GM12878 (cell line): ENCODE data around the gene GUCY2D. TPM values are rescaled to one million over a fixed set of nuclear protein-coding genes. Genes with fewer than 3 reads are reported as not detected.

Experiments
- ATAC-seq: fragments of 200-7000 bp; cut with Tn5 transposase; 3 replicates; pipeline ENCODE4 v1.9.1; 2020; ENCODE audit warnings: mild to moderate bottlenecking, moderate library complexity
- BruUV-seq: library from RNA; stranded (reverse); fragments of 400-500 nt; replicated peaks from 2 replicates; lab custom pipeline; 2021; lab: Mats Ljungman, UMichigan
- CTCF ChIA-PET: fragments of 300-600 bp; sonication (Branson Sonifier 250); formaldehyde crosslinking; extraction: SDS; loops from one replicate; lab custom pipeline; 2021; ENCODE audit warnings: inconsistent platforms; lab: Yijun Ruan, JAX
- POLR2A ChIA-PET: fragments of 350-600 bp; formaldehyde crosslinking; extraction: SDS; loops from one replicate; lab custom pipeline; 2021; ENCODE audit warnings: inconsistent platforms; lab: Charles Lee
- RAD21 ChIA-PET: fragments of 300-600 bp; sonication (Branson Sonifier 250); formaldehyde crosslinking; loops from one replicate; lab custom pipeline; 2023; ENCODE audit warnings: antibody characterized with exemption; ENCODE audit not compliant: unreplicated experiment; lab: Charles Lee
- SMC1A ChIA-PET: fragments of 300-600 bp; sonication (Branson Sonifier 250); formaldehyde crosslinking; loops from one replicate; lab custom pipeline; 2023; ENCODE audit not compliant: unreplicated experiment, uncharacterized antibody; lab: Charles Lee
- DNase-seq: peaks from one replicate; pipeline ENCODE4 v3.0.0-alpha.2; 2011; ENCODE audit warnings: low read depth, low spot score
- FAIRE-seq: peaks from 3 replicates; lab custom pipeline; 2011; peaks lifted over from hg19 to GRCh38; lab: Jason Lieb, UNC
- H2AFZ ChIP-seq: 2 replicates; pipeline ENCODE4 v1.6.0; 2011; ENCODE audit warnings: low read depth, low read length, control low read depth; ENCODE audit not compliant: control insufficient read depth
- H3K27ac ChIP-seq: 2 replicates; pipeline ENCODE4 v1.5.1; 2011; ENCODE audit warnings: control low read depth; ENCODE audit not compliant: control insufficient read depth, insufficient read depth
- H3K27me3 ChIP-seq, 2 experiments: replicated peaks in 1 of 2; 2 replicates each; pipeline versions ENCODE4 v1.6.0 to v1.6.1; 2011; ENCODE audit warnings: low read length in 1 of 2; ENCODE audit not compliant: control insufficient read depth in 2 of 2, insufficient read depth in 2 of 2
- H3K36me3 ChIP-seq, 2 experiments: 2 replicates each; pipeline ENCODE4 v1.5.1; 2011; ENCODE audit warnings: low read length in 1 of 2; ENCODE audit not compliant: control insufficient read depth in 2 of 2, insufficient read depth in 2 of 2
- H3K4me1 ChIP-seq: 2 replicates; pipeline ENCODE4 v1.6.1; 2011; ENCODE audit warnings: mild to moderate bottlenecking, low read length, moderate library complexity, mixed read lengths; ENCODE audit not compliant: control insufficient read depth, insufficient read depth
- H3K4me2 ChIP-seq: 2 replicates; pipeline ENCODE4 v1.6.0; 2011; ENCODE audit warnings: control low read depth; ENCODE audit not compliant: control insufficient read depth, insufficient read depth
- H3K4me3 ChIP-seq: fragments of 200-600 bp; sonication (generic); 2 replicates; pipeline ENCODE4 v1.5.1; 2016
- H3K79me2 ChIP-seq: 2 replicates; pipeline ENCODE4 v1.6.0; 2011; ENCODE audit warnings: low read length; ENCODE audit not compliant: control insufficient read depth, insufficient read depth
- H3K9ac ChIP-seq: 2 replicates; pipeline ENCODE4 v1.8.0; 2011; ENCODE audit warnings: low read length, control low read depth, mixed read lengths; ENCODE audit not compliant: control insufficient read depth, insufficient read depth
- H3K9me3 ChIP-seq: replicated peaks from 3 replicates; pipeline ENCODE4 v1.5.1; 2011; ENCODE audit warnings: mild to moderate bottlenecking, low read length; ENCODE audit not compliant: control insufficient read depth, insufficient read depth
- H4K20me1 ChIP-seq: 2 replicates; pipeline ENCODE4 v1.6.0; 2011; ENCODE audit not compliant: control insufficient read depth, insufficient read depth
- CBFB ChIP-seq: IDR thresholded peaks from 2 replicates; pipeline ENCODE4 v1.6.1; 2016; ENCODE audit warnings: antibody characterized with exemption, low read depth
- EP300 ChIP-seq, 2 experiments: fragments of 150-350 bp in 1 of 2; IDR thresholded peaks; 2 replicates each; pipeline ENCODE4 v1.6.1; 2011 to 2012; ENCODE audit warnings: low read depth in 2 of 2, low read length in 2 of 2, borderline replicate concordance in 1 of 2, improper control_type of control experiment in 1 of 2, inconsistent platforms in 1 of 2; ENCODE audit not compliant: control insufficient read depth in 1 of 2
- FOXK2 ChIP-seq: fragments of 450-650 bp; IDR thresholded peaks from 2 replicates; pipeline ENCODE4 v1.6.1; 2017; ENCODE audit warnings: mild to moderate bottlenecking, moderate library complexity
- HDAC2 ChIP-seq: fragments of 200-600 bp; sonication (generic); IDR thresholded peaks from 2 replicates; pipeline ENCODE4 v1.6.1; 2017
- HDAC6 ChIP-seq: fragments of 200-600 bp; sonication (generic); IDR thresholded peaks from one replicate; pipeline ENCODE4 v1.8.0; 2017; ENCODE audit warnings: antibody characterized with exemption; ENCODE audit not compliant: unreplicated experiment
- RELA ChIP-seq: fragments of 450-650 bp; IDR thresholded peaks from 2 replicates; pipeline ENCODE4 v1.8.0; 2014; ENCODE audit warnings: borderline replicate concordance; ENCODE audit not compliant: partially characterized antibody
- RUNX3 ChIP-seq: IDR thresholded peaks from 2 replicates; pipeline ENCODE4 v1.6.1; 2012; ENCODE audit warnings: low read length, inconsistent platforms
- SMARCA5 ChIP-seq: fragments of 450-650 bp; IDR thresholded peaks from 2 replicates; pipeline ENCODE4 v1.6.1; 2017; ENCODE audit warnings: mild to moderate bottlenecking
- TCF7 ChIP-seq: IDR thresholded peaks from 2 replicates; pipeline ENCODE4 v1.6.1; 2014; ENCODE audit warnings: antibody characterized with exemption, borderline replicate concordance
- WGBS: methylation state at CpG from one replicate; pipeline ENCODE4 v1.1.6; 2016; ENCODE audit warnings: low lambda C conversion rate; ENCODE audit not compliant: insufficient replicate concordance, insufficient coverage; ENCODE audit errors: missing lambda C conversion rate; 5-methylcytosine and 5-hydroxymethylcytosine counted together
- in situ Hi-C: fragments of 300-500 bp; cut with MboI; formaldehyde crosslinking; loops from 9 replicates; pipeline ENCODE4 v1.14.3; 2018; ENCODE audit warnings: mixed read lengths
- intact Hi-C: fragments of 100-400 bp; cut with micrococcal nuclease; formaldehyde crosslinking; loops from one replicate; pipeline ENCODE4 v1.14.2; 2022; ENCODE audit not compliant: unreplicated experiment
- polyA plus RNA-seq, 11 experiments: library from polyadenylated mRNA; depleted of rRNA in 4 of 11; unstranded in 6 of 11; stranded (reverse) in 5 of 11; fragments of >200 nt; fragmentation: Nextera tagmentation in 4 of 11; fragmentation: Illumina TruSeq in 1 of 11; extraction: Ambion mirVana in 4 of 11; extraction: Trizol in 1 of 11; gene quantifications; 1 replicate in 1 of 11; 2 replicates in 10 of 11; pipeline versions ENCODE4 v1.2.1 to v1.2.3, GENCODE V29; 2011 to 2016; ENCODE audit warnings: inconsistent platforms in 2 of 11, missing spikeins in 2 of 11, low read depth in 1 of 11
- total RNA-seq, 4 experiments: library from RNA; depleted of rRNA in 3 of 4; stranded (reverse); fragments of >200 nt in 3 of 4; fragmentation: Illumina TruSeq in 1 of 4; extraction: Trizol in 1 of 4; gene quantifications; 2 replicates each; pipeline versions ENCODE4 v1.2.1 to v1.2.3, GENCODE V29; 2013 to 2021
- TF ChIP-seq, protein P1 (sequence below): IDR thresholded peaks from 2 replicates; pipeline ENCODE4 v1.6.1; 2012; ENCODE audit warnings: low read depth, low read length, improper control_type of control experiment
- TF ChIP-seq, protein P2 (sequence below): fragments of 450-650 bp; IDR thresholded peaks from 2 replicates; pipeline ENCODE4 v1.6.1; 2014; ENCODE audit warnings: mild to moderate bottlenecking
- TF ChIP-seq, protein P3 (sequence below): IDR thresholded peaks from 2 replicates; pipeline ENCODE4 v1.6.1; 2011; ENCODE audit warnings: low read depth, low read length, improper control_type of control experiment, borderline replicate concordance
- TF ChIP-seq, protein P4 (sequence below): fragments of 150-350 bp; IDR thresholded peaks from 2 replicates; pipeline ENCODE4 v1.6.1; 2014; ENCODE audit warnings: mild to moderate bottlenecking, low read depth, low read length
- TF ChIP-seq, protein P5 (sequence below): IDR thresholded peaks from 2 replicates; pipeline ENCODE4 v1.6.1; 2011; ENCODE audit warnings: borderline replicate concordance, low read depth, mild to moderate bottlenecking, moderate library complexity, mixed read lengths, low read length; ENCODE audit not compliant: insufficient read depth; ENCODE audit errors: extremely low read length

Gene GUCY2D
- total and polyA plus RNA-seq, 10 of the 15 experiments (the other 5 are each of a cell fraction or from before 2014, with no cell fraction given), result not detected

DNA sequence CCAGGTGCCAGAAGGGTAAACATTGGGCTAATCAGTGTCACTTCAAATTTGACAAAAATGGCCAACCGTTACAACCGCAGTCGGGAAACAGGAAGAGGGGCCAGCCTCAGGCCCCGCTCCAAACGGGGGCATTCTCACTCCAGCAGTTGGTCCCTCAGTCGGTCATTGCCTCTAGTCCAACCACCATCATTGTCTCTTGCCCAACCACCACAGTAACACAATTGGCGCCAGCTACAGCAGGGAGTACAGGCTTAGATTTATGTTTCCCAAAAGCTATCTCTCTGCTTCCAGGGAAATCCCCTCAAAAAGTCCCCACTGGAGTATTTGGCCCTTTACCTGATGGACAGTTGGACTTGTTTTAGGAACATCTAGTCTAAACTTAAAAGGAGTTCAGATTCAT, 56.7 kb downstream of the GUCY2D start:
- 10% methylated on average over 7 of the region's 7 CpGs for WGBS
- peaks cover 2 to 4% of the 10 kb centered on the region in 2 experiments; a peak in 1 of 4 replicates for H3K27me3 ChIP-seq
- in situ Hi-C loops, result no loop called here
- H3K79me2 ChIP-seq, result no peaks in the 10 kb centered on the region
- no peak overlapping the region for H3K4me2 ChIP-seq
- H2AFZ ChIP-seq, result no peak overlapping the region
- no peak for FAIRE-seq
- H3K4me1 ChIP-seq, result peaks cover 14% of the 10 kb centered on the region
- DNase-seq, result no peak
- TF ChIP-seq RELA (no peak), RUNX3 (no peak), CBFB (no peak), HDAC6 (no peak), SMARCA5 (no peak), TCF7 (no peak), FOXK2 (no peak), HDAC2 (no peak), EP300 (IDR thresholded peaks at IDR 0.05; ENCODE audit: borderline replicate concordance in 1 of 2, control insufficient read depth in 1 of 2, low read depth in 2 of 2, low read length in 2 of 2) (no peak)
- TF ChIP-seq, protein P1, sequence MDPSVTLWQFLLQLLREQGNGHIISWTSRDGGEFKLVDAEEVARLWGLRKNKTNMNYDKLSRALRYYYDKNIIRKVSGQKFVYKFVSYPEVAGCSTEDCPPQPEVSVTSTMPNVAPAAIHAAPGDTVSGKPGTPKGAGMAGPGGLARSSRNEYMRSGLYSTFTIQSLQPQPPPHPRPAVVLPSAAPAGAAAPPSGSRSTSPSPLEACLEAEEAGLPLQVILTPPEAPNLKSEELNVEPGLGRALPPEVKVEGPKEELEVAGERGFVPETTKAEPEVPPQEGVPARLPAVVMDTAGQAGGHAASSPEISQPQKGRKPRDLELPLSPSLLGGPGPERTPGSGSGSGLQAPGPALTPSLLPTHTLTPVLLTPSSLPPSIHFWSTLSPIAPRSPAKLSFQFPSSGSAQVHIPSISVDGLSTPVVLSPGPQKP, result no peak
- TF ChIP-seq, protein P2, sequence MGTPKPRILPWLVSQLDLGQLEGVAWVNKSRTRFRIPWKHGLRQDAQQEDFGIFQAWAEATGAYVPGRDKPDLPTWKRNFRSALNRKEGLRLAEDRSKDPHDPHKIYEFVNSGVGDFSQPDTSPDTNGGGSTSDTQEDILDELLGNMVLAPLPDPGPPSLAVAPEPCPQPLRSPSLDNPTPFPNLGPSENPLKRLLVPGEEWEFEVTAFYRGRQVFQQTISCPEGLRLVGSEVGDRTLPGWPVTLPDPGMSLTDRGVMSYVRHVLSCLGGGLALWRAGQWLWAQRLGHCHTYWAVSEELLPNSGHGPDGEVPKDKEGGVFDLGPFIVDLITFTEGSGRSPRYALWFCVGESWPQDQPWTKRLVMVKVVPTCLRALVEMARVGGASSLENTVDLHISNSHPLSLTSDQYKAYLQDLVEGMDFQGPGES, result no peak
- TF ChIP-seq, protein P3, sequence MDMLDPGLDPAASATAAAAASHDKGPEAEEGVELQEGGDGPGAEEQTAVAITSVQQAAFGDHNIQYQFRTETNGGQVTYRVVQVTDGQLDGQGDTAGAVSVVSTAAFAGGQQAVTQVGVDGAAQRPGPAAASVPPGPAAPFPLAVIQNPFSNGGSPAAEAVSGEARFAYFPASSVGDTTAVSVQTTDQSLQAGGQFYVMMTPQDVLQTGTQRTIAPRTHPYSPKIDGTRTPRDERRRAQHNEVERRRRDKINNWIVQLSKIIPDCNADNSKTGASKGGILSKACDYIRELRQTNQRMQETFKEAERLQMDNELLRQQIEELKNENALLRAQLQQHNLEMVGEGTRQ, result no peak
- TF ChIP-seq, protein P4, sequence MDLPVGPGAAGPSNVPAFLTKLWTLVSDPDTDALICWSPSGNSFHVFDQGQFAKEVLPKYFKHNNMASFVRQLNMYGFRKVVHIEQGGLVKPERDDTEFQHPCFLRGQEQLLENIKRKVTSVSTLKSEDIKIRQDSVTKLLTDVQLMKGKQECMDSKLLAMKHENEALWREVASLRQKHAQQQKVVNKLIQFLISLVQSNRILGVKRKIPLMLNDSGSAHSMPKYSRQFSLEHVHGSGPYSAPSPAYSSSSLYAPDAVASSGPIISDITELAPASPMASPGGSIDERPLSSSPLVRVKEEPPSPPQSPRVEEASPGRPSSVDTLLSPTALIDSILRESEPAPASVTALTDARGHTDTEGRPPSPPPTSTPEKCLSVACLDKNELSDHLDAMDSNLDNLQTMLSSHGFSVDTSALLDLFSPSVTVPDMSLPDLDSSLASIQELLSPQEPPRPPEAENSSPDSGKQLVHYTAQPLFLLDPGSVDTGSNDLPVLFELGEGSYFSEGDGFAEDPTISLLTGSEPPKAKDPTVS, result no peak
- TF ChIP-seq, protein P5, sequence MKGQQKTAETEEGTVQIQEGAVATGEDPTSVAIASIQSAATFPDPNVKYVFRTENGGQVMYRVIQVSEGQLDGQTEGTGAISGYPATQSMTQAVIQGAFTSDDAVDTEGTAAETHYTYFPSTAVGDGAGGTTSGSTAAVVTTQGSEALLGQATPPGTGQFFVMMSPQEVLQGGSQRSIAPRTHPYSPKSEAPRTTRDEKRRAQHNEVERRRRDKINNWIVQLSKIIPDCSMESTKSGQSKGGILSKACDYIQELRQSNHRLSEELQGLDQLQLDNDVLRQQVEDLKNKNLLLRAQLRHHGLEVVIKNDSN, result no peak
- ChIA-PET RAD21 (interaction anchor here (0.7 to 4.1 kb wide), 8 partner anchors 15 to 316 kb away, joined by 3 to 25 read pairs (median 6); no protein-coding TSS in a partner anchor), SMC1A (interaction anchor here (0.6 to 4.5 kb wide), 9 partner anchors 11 to 352 kb away, joined by 3 to 37 read pairs (median 18); partner anchors contain the start of gene ALOXE3), POLR2A (no interaction called here), CTCF (interaction anchor here (0.7 to 8.3 kb wide), 21 partner anchors 11 to 318 kb away, joined by 3 to 159 read pairs (median 15); partner anchors contain the start of genes ALOX12B, ALOXE3, CYB5D1 and GUCY2D)
- H3K9me3 ChIP-seq, result no peaks in the 10 kb centered on the region
- intact Hi-C loops, result loop anchor here (5.0 kb wide), 2 partner anchors 42 to 317 kb away; no protein-coding TSS in a partner anchor
- H4K20me1 ChIP-seq, result no peaks in the 10 kb centered on the region
- no peak overlapping the region for H3K4me3 ChIP-seq
- no peak overlapping the region for H3K9ac ChIP-seq
- no peak for ATAC-seq
- BruUV-seq, result no TSS peak
- H3K36me3 ChIP-seq, result no peaks in the 10 kb centered on the region
- H3K27ac ChIP-seq, result no peak overlapping the region
